BE2C (cell line): ENCODE measurements around the gene EEF1A2.
A peak's percentile ranks its signal among the peaks of the same experiment; 100 is the strongest.

Source experiments
- DNase-seq: peaks from one replicate; pipeline ENCODE4 v3.0.0-alpha.2; 2020
- H3K27me3 ChIP-seq: fragments of 250-450 bp; sonication (Bioruptor Pico); 2 replicates; pipeline ENCODE4 v1.5.1; 2020; ENCODE audit warnings: mild to moderate bottlenecking
- H3K36me3 ChIP-seq: fragments of 250-450 bp; sonication (Bioruptor Pico); 2 replicates; pipeline ENCODE4 v1.5.1; 2020; ENCODE audit warnings: mild to moderate bottlenecking
- H3K4me1 ChIP-seq: fragments of 250-450 bp; sonication (Bioruptor Pico); 2 replicates; pipeline ENCODE4 v1.5.1; 2020
- H3K4me3 ChIP-seq: 2 replicates; pipeline ENCODE4 v1.5.1; 2011; ENCODE audit warnings: low read depth, low read length
- H3K9me3 ChIP-seq: fragments of 250-450 bp; sonication (Bioruptor Pico); 2 replicates; pipeline ENCODE4 v1.5.1; 2020
- CTCF ChIP-seq: IDR thresholded peaks from 2 replicates; pipeline ENCODE4 v1.5.1; 2012; ENCODE audit warnings: mild to moderate bottlenecking, low read depth, low read length

The EEF1A2 gene

GRCh38 chr20:63499338-63499969, 571 bp upstream of the EEF1A2 start:
- Histone ChIP-seq H3K4me1 (peaks cover 34% of the 10 kb centered on the region), H3K4me3 (peak overlapping the region; percentile 55), H3K27me3 (no peaks in the 10 kb centered on the region), H3K36me3 (peaks cover 34% of the 10 kb centered on the region), H3K9me3 (no peaks in the 10 kb centered on the region)
- peak; percentile 80 for DNase-seq
- no peak for TF ChIP-seq CTCF

DNA sequence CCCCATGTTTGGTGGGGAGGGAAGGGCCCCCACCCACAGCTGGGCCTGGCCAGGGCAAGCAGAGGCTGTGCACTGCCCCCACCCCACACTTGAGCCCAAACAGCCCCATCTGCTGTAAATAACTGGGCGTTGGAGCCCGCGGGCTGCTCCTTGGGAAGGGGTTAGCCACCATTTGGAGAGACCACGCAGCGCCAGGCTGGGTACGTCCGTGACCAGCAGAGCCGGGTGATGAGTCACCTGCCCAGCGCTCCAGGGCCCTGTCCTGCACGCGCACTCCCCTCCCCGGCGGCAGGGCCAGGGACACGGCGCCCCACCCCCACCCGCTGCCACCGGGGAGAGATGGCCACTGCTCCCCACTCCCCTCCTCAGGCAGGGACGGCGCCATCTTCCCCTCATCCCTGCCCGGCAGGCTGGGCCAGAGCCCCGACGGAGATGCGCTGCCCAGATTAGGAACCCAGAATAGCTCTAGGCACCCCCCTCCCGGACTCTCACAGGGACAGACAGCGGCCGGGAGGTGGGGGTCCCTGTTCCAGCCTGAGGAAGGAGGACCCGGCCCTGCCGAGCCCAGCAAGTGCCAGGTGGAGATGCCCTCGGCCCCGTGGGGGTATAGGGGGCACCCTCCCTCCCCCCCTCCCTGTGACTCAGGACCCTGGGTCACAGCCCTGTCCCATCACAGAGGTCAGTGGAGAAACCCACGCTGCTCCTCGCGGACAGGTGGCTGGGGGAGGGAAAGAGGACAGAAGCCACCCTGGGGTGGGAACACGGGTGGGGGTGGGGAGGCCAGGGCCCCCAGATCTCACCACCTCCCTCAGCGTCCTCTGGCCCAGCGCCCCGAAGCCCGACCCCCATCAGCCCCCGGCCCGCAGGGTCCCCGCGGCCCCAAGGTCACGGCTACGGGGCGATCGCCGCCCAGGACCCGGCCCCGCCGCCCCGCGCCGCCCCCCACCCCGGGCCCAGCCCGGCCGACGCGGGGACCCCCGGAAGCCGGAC, 642 bp downstream of the EEF1A2 start:
- Histone ChIP-seq H3K27me3 (no peaks in the 10 kb centered on the region), H3K4me1 (peaks cover 30% of the 10 kb centered on the region), H3K36me3 (peaks cover 46% of the 10 kb centered on the region), H3K4me3 (peak overlapping the region; percentile 92), H3K9me3 (no peaks in the 10 kb centered on the region)
- peak; percentile 84 for DNase-seq
- TF ChIP-seq CTCF, result no peak

DNA sequence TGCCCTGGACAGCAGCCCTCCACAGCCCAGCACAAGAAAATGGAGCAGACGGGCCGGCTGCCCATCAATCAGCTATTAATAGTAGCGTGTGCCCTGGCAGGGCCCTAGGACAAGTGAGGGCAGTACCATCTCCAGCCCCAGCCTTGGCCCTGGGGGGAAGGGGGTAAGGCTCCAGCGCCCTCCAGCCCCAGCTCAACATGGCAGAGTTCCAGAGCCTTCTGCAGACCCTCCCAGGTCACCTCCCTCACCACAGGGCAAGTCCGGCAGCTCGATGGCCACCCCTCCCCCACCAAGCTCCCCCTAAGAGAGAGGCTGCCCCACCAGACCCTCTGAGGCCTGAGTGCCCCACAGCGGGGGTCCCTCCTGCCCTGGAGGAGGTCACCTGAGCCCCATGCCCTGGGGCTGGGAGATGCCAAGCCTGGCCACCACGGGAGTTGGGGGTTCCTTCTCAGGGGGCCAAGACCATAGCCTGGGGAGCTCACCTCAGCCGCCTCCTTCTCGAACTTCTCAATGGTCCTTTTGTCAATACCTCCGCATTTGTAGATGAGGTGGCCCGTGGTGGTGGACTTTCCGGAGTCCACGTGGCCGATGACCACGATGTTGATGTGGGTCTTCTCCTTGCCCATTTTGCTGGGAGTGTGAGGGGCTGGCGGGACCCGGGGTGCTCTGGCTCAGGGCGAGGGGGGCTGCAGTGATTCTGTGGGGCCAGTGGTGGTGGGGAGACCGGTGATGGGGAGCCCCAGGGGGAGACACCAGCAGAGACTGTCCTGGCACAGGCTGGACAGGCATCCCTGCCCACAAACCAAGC, 1.5 kb downstream of the EEF1A2 start:
- TF ChIP-seq CTCF, result no peak
- peaks cover 52% of the 10 kb centered on the region for H3K36me3 ChIP-seq
- H3K4me3 ChIP-seq, result peak overlapping the region; percentile 92
- no peaks in the 10 kb centered on the region for H3K9me3 ChIP-seq
- H3K27me3 ChIP-seq, result no peaks in the 10 kb centered on the region
- peaks cover 22% of the 10 kb centered on the region for H3K4me1 ChIP-seq
- peak; percentile 26 for DNase-seq

DNA sequence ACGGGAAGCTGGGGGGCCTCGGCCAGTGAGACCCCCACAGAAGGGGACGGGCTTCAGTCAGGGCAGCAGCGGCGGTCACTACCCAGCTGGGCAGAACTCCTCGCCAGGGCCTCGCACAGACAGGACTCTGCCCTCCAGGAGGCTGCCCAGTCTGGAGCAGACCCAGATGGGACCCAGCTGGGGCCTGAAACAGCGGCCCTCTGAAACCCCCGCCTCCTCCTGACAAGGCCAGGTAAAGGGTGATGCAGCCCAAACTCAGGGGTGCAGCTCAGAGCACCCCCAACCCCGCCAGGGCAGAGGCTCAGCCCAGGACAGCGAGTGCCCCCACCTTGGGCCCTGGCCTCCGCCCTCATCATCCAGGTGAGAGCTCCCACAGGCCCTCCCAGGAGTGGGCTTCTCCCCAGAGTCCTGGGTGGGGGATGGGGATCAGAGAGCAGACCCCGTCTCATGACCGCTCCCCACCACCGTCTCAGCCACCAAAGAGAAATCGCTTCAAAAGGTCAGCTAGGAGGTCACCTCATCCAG, 2.2 kb downstream of the EEF1A2 start:
- H3K4me3 ChIP-seq, result peak overlapping the region; percentile 92
- H3K27me3 ChIP-seq, result no peaks in the 10 kb centered on the region
- peak; percentile 26 for DNase-seq
- H3K4me1 ChIP-seq, result peaks cover 17% of the 10 kb centered on the region
- peaks cover 53% of the 10 kb centered on the region for H3K36me3 ChIP-seq
- no peaks in the 10 kb centered on the region for H3K9me3 ChIP-seq
- TF ChIP-seq CTCF, result no peak

GRCh38 chr20:63495741-63496595, 2.9 kb downstream of the EEF1A2 start:
- H3K4me3 ChIP-seq, result peak overlapping the region; percentile 92
- peak; percentile 84 for TF ChIP-seq CTCF
- H3K27me3 ChIP-seq, result no peaks in the 10 kb centered on the region
- H3K9me3 ChIP-seq, result no peaks in the 10 kb centered on the region
- peaks cover 60% of the 10 kb centered on the region for H3K36me3 ChIP-seq
- DNase-seq, result peak; percentile 82
- peaks cover 15% of the 10 kb centered on the region for H3K4me1 ChIP-seq
